COLO668 (cell line): ENCODE measurements around the gene ABI3BP.

ENCODE experiments used
- DNase-seq: peaks from one replicate; lab custom pipeline; 2025; ENCODE audit not compliant: unreplicated experiment; lab: John Stamatoyannopoulos, UW

The ABI3BP gene

GRCh38 chr3:100988080-100988479 is 5.1 kb downstream of the ABI3BP start:
- peak; percentile 8 for DNase-seq

GRCh38 chr3:100984308-100984707 is 8.9 kb downstream of the ABI3BP start:
- DNase-seq: no peak

- no peak for DNase-seq
Observed at GRCh38 chr3:100982710-100983109, 10.5 kb downstream of the ABI3BP start.

GRCh38 chr3:100981164-100981911 is 11.9 kb downstream of the ABI3BP start:
- no peak for DNase-seq

- no peak for DNase-seq
Observed at GRCh38 chr3:100978011-100978659, 15.1 kb downstream of the ABI3BP start.

GRCh38 chr3:100976611-100977010 is 16.6 kb downstream of the ABI3BP start:
- no peak for DNase-seq

GRCh38 chr3:100975714-100976113 is 17.5 kb downstream of the ABI3BP start:
- no peak for DNase-seq

GRCh38 chr3:100973594-100973993 is 19.6 kb downstream of the ABI3BP start:
- DNase-seq: no peak

- DNase-seq: no peak
Observed at GRCh38 chr3:100972867-100973266, 20.4 kb downstream of the ABI3BP start.

- DNase-seq: no peak
Observed at GRCh38 chr3:100972301-100972844, 20.8 kb downstream of the ABI3BP start.

GRCh38 chr3:100971798-100972197 is 21.4 kb downstream of the ABI3BP start:
- no peak for DNase-seq

GRCh38 chr3:100970477-100970990 is 22.7 kb downstream of the ABI3BP start:
- no peak for DNase-seq

GRCh38 chr3:100968932-100969906 is 24.0 kb downstream of the ABI3BP start:
- no peak for DNase-seq

GRCh38 chr3:100966807-100967206 is 26.4 kb downstream of the ABI3BP start:
- no peak for DNase-seq

GRCh38 chr3:100966049-100966491 is 27.2 kb downstream of the ABI3BP start:
- DNase-seq: no peak

GRCh38 chr3:100963041-100963440 is 30.2 kb downstream of the ABI3BP start:
- DNase-seq: no peak

- no peak for DNase-seq
Observed at GRCh38 chr3:100957261-100957986, 35.8 kb downstream of the ABI3BP start.

- DNase-seq: no peak
Observed at GRCh38 chr3:100956276-100956675, 36.9 kb downstream of the ABI3BP start.

GRCh38 chr3:100954990-100955389 is 38.2 kb downstream of the ABI3BP start:
- DNase-seq: no peak
